Measurements from ENCODE around the gene DDX51.
"Not testable (repeated sequence)": the region's sequence is repeated elsewhere in the genome, so short reads cannot be mapped to it uniquely, and the experiment has no call there.

The DDX51 gene

GRCh38 chr12:132137483-132138125 lies 6.5 kb downstream of the DDX51 start:
- no peak for DNase-seq

GRCh38 chr12:132136226-132136625 lies 7.9 kb downstream of the DDX51 start:
- DNase-seq = not testable (repeated sequence)

GRCh38 chr12:132134653-132135183 lies 9.4 kb downstream of the DDX51 start:
- not testable (repeated sequence) for DNase-seq

- DNase-seq = no peak
These were observed 10.0 kb downstream of the DDX51 start for GRCh38 chr12:132133952-132134652.

- no peak for DNase-seq
These were observed 11.3 kb downstream of the DDX51 start for GRCh38 chr12:132132609-132133430.

GRCh38 chr12:132131952-132132351 lies 12.2 kb downstream of the DDX51 start:
- DNase-seq = no peak

GRCh38 chr12:132131229-132131628 lies 12.9 kb downstream of the DDX51 start:
- no peak for DNase-seq

GRCh38 chr12:132130690-132131089 lies 13.4 kb downstream of the DDX51 start:
- no peak for DNase-seq

GRCh38 chr12:132129007-132129406 lies 15.1 kb downstream of the DDX51 start:
- DNase-seq = no peak

- DNase-seq = no peak
These were observed 17.1 kb downstream of the DDX51 start for GRCh38 chr12:132127041-132127440.

- DNase-seq = no peak
These were observed 18.4 kb downstream of the DDX51 start for GRCh38 chr12:132125736-132126135.

- DNase-seq = no peak
These were observed 19.2 kb downstream of the DDX51 start for GRCh38 chr12:132124766-132125425.

GRCh38 chr12:132123970-132124765 lies 20.0 kb downstream of the DDX51 start:
- DNase-seq = no peak

- no peak for DNase-seq
These were observed 22.8 kb downstream of the DDX51 start for GRCh38 chr12:132121283-132121682.

- no peak for DNase-seq
These were observed 25.2 kb downstream of the DDX51 start for GRCh38 chr12:132118876-132119275.

- no peak for DNase-seq
These were observed 26.6 kb downstream of the DDX51 start for GRCh38 chr12:132117558-132117875.

GRCh38 chr12:132116709-132117557 lies 27.2 kb downstream of the DDX51 start:
- DNase-seq = no peak

- DNase-seq = no peak
These were observed 28.6 kb downstream of the DDX51 start for GRCh38 chr12:132115500-132115899.

- no peak for DNase-seq
These were observed 29.5 kb downstream of the DDX51 start for GRCh38 chr12:132114667-132115066.

GRCh38 chr12:132111654-132112304 lies 32.3 kb downstream of the DDX51 start:
- no peak for DNase-seq

- no peak for DNase-seq
These were observed 33.4 kb downstream of the DDX51 start for GRCh38 chr12:132110677-132111076.
